IMR-90 (cell line): ENCODE measurements around the gene GABBR2.

Source experiments
- CEBPB ChIP-seq: IDR thresholded peaks from 2 replicates; pipeline ENCODE4 v1.6.1; 2012; ENCODE audit warnings: low read depth, low read length, improper control_type of control experiment
- CTCF ChIP-seq: conservative IDR thresholded peaks from 2 replicates; pipeline ENCODE4 v1.5.1; 2012; ENCODE audit warnings: mild to moderate bottlenecking, low read depth, low read length, improper control_type of control experiment
- NFE2L2 ChIP-seq: fragments of 150-350 bp; IDR thresholded peaks from 2 replicates; pipeline ENCODE4 v1.6.1; 2016; ENCODE audit warnings: low read depth, mild to moderate bottlenecking, low read length
- POLR2A ChIP-seq: IDR thresholded peaks from 2 replicates; pipeline ENCODE4 v1.6.1; 2012; ENCODE audit warnings: mild to moderate bottlenecking, low read depth, low read length
- RCOR1 ChIP-seq: IDR thresholded peaks from 2 replicates; pipeline ENCODE4 v1.6.1; 2012; ENCODE audit warnings: mild to moderate bottlenecking, low read length, improper control_type of control experiment; ENCODE audit not compliant: insufficient replicate concordance

- TF ChIP-seq POLR2A = no peak
- no peak for TF ChIP-seq CTCF
- TF ChIP-seq CEBPB = no peak
- TF ChIP-seq RCOR1 = no peak
- no peak for TF ChIP-seq NFE2L2
Observed at GRCh38 chr9:98602839-98603500, 105.8 kb downstream of the GABBR2 start.
